KG1 (cell line): ENCODE data around the gene MOCS1.
A peak's percentile ranks its signal among the peaks of the same experiment; 100 is the strongest.
"Not testable (repeated sequence)": the region's sequence is repeated elsewhere in the genome, so short reads cannot be mapped to it uniquely, and the experiment has no call there.

Experiments used
- DNase-seq: peaks from one replicate; lab custom pipeline; 2025; lab: John Stamatoyannopoulos, UW

The MOCS1 gene

DNA sequence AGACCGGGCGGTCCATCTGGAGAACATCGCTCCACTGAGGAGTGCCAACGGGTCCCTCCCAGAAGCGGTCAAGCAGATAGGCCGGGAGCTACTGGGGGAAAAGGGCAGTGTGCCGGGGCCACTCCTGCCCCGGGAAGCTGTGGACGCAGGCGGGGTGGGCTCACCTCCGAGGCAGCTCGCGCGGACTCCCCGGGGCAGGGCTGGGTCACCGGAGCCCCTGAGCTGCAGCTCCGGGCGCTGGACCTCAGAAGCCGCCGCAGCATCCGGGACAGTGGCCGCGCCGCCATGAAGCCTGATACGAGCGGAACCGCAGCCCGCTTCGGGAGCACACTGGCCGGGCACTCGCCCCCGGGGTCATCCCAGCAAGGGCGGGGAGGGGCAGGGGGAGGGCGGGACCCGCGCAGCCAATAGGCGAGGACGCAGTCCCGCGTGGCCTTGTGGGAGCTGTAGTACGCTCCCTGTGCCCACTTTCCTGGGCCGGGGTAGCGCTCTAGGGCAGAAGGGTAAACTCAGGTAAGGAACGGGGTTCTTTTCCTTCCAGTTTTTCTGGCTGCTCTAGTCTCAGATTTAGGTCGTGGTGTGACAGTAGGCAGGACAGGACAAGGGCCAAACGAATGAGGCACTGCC, at the start of gene MOCS1:
MOCS1 (minus strand) TSS at position 332 of the 627 bp plus-strand sequence; CDS start at position 287, 45 bp downstream.
- no peak for DNase-seq

DNA sequence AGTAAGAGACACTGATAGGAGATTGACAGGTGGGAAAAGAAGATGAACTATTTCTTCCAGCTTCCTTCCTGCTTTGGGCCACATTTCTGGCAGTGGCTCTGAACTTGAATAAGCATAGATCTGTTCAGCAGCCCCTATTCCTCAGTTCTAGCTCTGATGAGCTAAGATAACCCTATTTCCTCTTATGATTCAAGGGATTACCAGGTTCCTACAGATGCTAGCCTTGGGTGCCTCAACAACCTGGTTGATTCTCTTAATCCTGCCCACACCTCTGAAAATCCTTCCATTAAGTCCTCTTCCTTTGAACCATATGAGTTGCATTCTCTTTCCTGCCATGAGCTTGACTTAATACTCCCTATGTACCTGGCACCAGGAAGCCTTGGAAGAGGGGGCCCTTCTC, 49.8 kb upstream of the MOCS1 start:
- no peak for DNase-seq

- DNase-seq: no peak
These were observed 48.9 kb upstream of the MOCS1 start for GRCh38 chr6:39983193-39983592.

- no peak for DNase-seq
These were observed 48.5 kb upstream of the MOCS1 start for GRCh38 chr6:39982720-39983119.

DNA sequence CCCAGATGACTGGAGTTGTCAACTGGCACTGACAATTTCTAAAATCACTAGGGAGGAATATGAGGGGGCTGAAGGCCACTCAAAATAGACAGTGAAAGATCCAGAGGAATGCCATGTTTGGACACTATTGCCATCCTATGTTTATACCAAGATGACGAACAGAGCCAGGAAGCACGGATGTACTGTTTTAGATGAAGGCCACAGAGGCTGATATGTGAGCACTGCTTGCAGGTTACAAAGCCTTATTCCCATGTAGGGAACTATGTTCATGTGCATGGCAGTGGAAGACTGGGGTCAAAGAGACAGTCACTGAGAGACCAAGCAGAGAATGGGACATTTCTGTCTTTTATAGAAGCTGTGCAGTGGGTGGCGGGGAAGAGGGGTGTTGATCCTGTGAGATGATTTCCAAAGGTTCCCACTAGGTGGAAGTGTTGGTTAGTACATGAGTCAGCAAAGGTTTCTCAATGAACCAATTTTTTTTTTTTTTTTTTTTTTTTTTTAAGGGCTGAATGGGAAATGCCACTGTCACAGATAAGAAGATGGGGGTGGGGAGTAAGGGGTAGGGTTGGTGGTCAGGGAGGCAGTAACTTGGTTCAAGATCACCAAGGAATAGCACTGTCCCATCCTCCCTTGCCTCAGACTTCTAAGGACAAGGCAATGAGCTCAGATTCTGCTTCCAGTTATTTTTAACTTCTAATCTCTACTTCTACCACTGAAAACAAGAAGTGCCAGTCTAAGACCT, 46.7 kb upstream of the MOCS1 start:
- peak; percentile 2 for DNase-seq

- DNase-seq: no peak
These were observed 45.4 kb upstream of the MOCS1 start for GRCh38 chr6:39979461-39980328.

DNA sequence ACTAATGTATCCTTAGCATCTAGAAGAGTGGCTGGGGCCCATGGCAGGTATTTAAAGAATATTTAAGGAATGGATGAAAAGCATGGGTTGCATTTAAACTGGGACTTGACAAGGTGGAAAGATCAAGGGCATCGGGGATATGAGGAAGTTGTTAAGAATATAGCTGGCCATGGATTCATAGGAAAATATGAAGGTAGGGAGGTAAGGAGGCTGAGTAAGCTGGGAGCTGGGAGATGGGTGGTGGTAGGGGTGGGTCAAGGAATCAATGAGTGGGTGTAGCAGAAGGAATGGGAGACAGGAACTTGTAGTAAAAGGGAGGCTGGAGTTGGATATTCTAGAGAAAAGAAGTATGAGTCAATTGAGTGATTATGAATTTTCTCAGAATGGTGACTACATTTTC, 44.0 kb upstream of the MOCS1 start:
- no peak for DNase-seq

- DNase-seq: no peak
These were observed 39.4 kb upstream of the MOCS1 start for GRCh38 chr6:39973661-39974060.

- not testable (repeated sequence) for DNase-seq
These were observed 38.5 kb upstream of the MOCS1 start for GRCh38 chr6:39972717-39973116.

DNA sequence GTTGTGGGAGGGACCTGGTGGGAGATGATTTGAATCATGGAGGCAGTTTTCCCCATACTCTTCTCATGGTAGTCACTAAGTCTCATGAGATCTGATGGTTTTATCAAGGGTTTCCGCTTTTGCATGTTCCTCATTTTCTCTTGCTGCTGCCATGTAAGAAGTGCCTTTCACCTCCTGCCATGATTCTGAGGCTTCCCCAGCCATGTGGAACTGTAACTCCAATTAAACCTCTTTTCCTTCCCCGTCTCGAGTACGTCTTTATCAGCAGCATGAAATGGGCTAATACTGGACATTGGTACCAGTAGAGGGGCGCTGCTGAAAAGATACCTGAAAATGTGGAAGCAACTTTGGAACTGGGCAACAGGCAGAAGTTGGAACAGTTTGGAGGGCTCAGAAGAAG, 36.9 kb upstream of the MOCS1 start:
- not testable (repeated sequence) for DNase-seq

GRCh38 chr6:39965751-39966150, 31.5 kb upstream of the MOCS1 start:
- no peak for DNase-seq

DNA sequence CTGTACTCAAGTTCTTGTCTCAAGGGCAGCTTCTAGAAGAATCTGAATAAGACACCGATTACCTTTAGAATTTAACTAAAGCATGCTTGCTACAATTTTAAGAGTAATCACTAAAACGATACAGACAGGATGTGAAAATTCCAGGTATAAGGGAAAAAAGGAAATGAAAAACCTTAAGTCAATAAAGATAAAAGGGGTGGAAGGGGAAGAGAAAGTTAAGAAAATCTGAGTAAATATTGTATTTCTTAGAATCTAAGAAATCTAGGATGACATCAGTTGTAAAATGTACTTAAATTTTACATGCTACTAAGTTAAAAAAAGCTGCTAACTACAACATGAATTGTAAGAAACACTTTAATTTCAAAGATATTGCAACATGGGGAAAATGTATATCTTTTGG, 30.3 kb upstream of the MOCS1 start:
- DNase-seq: no peak

GRCh38 chr6:39964094-39964493, 29.8 kb upstream of the MOCS1 start:
- DNase-seq: no peak

GRCh38 chr6:39962831-39963230, 28.6 kb upstream of the MOCS1 start:
- no peak for DNase-seq

DNA sequence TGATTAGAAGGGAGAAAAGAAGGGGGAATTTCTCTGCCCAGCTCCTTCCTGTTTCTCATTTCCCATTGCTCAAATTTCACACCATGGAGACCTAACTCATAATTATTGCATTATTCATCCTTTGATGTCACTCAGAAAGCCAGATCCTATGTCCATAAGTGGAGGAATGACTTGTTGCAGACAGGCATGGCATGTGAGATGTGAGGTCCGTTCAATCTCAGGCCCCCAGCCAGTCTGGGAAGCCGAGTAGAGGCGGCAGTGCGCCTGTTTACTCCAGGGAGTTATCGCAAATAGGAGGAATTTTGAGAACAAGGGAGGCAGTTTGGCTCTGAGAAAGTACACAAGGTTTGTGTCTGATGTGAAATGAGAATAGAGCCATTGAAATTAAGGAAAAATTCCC, 26.9 kb upstream of the MOCS1 start:
- no peak for DNase-seq

GRCh38 chr6:39958947-39959346, 24.7 kb upstream of the MOCS1 start:
- DNase-seq: no peak

GRCh38 chr6:39956936-39957335, 22.7 kb upstream of the MOCS1 start:
- DNase-seq: no peak

DNA sequence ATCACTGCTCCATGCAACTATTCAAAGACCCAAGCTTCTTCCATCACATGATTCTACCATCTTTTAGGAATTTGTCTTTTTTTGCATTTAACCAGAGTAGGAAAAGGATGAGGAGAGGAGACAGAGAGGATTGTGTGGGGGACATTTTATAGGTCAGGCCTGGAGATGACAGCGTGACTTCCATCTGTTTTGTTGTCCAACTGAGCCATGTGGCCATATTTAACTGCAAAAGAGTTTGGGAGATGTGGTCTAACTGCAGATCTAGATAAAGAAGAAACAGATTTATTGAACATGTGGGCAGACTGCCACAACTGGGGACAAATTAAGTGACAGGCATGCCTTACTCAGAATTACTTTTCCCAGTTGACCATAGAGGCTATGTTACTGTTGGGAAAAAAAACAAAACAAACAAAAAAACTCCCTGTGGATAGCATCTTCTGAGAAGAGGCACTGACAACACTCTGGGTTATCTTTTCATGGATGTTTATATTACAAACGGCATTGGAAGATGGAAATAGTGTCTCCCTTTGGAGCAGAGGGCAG, 18.9 kb upstream of the MOCS1 start:
- DNase-seq: no peak

DNA sequence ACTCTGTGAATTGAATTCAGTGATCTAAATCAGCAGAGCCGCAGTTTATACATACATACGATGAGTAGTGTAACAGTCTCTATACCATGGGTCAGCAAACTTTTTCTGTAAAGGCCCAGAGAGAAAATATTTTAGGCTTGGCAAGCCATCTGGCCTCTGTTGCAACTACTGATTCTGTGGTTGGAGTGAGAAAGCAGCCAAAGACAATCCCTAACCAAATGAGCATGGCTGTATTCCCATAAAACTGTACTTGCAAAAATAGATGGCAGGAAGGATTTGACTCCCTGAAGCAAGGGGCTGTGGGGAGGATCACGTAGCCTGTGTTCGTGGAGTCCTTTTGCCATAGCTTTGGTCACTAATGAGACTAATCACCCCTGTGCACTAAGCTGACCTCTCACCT, 17.9 kb upstream of the MOCS1 start:
- no peak for DNase-seq

- DNase-seq: no peak
These were observed 17.5 kb upstream of the MOCS1 start for GRCh38 chr6:39951716-39952115.

GRCh38 chr6:39951191-39951590, 16.9 kb upstream of the MOCS1 start:
- no peak for DNase-seq

- no peak for DNase-seq
These were observed 16.0 kb upstream of the MOCS1 start for GRCh38 chr6:39950125-39950720.
